Measurements from ENCODE around the gene SLC7A1.

- TF ChIP-seq RAD21 (IDR thresholded peaks at IDR 0.05; ENCODE audit: low read length) = no peak; the same call in 1 of the 2 replicates
- TF ChIP-seq USF2 (IDR thresholded peaks at IDR 0.05; ENCODE audit: low read depth, low read length) = no peak
- TF ChIP-seq CTCF (conservative IDR thresholded peaks at IDR 0.05; ENCODE audit: low read depth, low read length) = peak; percentile 26; the same call in 1 of the 2 replicates
- TF ChIP-seq CEBPB (IDR thresholded peaks at IDR 0.05; ENCODE audit: low read depth, low read length) = no peak
- TF ChIP-seq SMC3 (IDR thresholded peaks at IDR 0.05; ENCODE audit: low read depth, low read length) = peak; percentile 34; the same call in 1 of the 2 replicates
- no peak for TF ChIP-seq BHLHE40 (IDR thresholded peaks at IDR 0.05; ENCODE audit: low read depth, low read length)
- TF ChIP-seq CHD1 (IDR thresholded peaks at IDR 0.05; ENCODE audit: low read depth, low read length) = no peak
- TF ChIP-seq MXI1 (IDR thresholded peaks at IDR 0.05; ENCODE audit: borderline replicate concordance, low read depth, low read length) = no peak
- no peak for TF ChIP-seq FOS (IDR thresholded peaks at IDR 0.05; ENCODE audit: low read depth, low read length)
Measured at GRCh38 chr13:29543230-29544215, 52.0 kb downstream of the SLC7A1 start.
